Keratinocyte (primary cell): ENCODE measurements around the gene OR2S2.
A peak's percentile ranks its signal among the peaks of the same experiment; 100 is the strongest.

Source experiments
- CTCF ChIP-seq, 3 experiments: IDR thresholded peaks in 1 of 3; conservative IDR thresholded peaks in 1 of 3; optimal IDR thresholded peaks in 1 of 3; 2 replicates in 2 of 3; 3 replicates in 1 of 3; pipeline versions ENCODE3 to v1.5.1; 2011; ENCODE audit warnings: low read length in 3 of 3, mild to moderate bottlenecking in 3 of 3, moderate library complexity in 2 of 3, control low read depth in 1 of 3, inconsistent platforms in 1 of 3; ENCODE audit not compliant: insufficient read depth in 2 of 3; ENCODE audit errors: extremely low read depth in 1 of 3
- EZH2 ChIP-seq: IDR thresholded peaks from one replicate; pipeline ENCODE4 v1.6.1; 2012; ENCODE audit warnings: inconsistent platforms, mild to moderate bottlenecking, low read length, moderate library complexity

GRCh38 chr9:35910613-35911359, 47.2 kb downstream of the OR2S2 start:
- peak; percentile 70 to 87 (median 74) for TF ChIP-seq CTCF (optimal IDR thresholded peaks at IDR 0.05 in 1 of 3, IDR thresholded peaks at IDR 0.05 in 1 of 3, conservative IDR thresholded peaks at IDR 0.05 in 1 of 3; ENCODE audit: extremely low read depth in 1 of 3, insufficient read depth in 2 of 3, low read length in 3 of 3)
- TF ChIP-seq EZH2, result no peak
